ENCODE data around the gene RICTOR.
"Not testable (repeated sequence)": the region's sequence is repeated elsewhere in the genome, so short reads cannot be mapped to it uniquely, and the experiment has no call there.

The RICTOR gene

GRCh38 chr5:39015743-39016586 lies 58.2 kb downstream of the RICTOR start:
- no peak overlapping the region for H3K4me3 ChIP-seq (replicated peaks; ENCODE audit: low read depth, low read length)
- TF ChIP-seq CTCF (IDR thresholded peaks at IDR 0.05; ENCODE audit: low read length, missing control alignments): no peak
- DNase-seq (ENCODE audit: low read depth): peak; percentile 56

- H3K4me3 ChIP-seq (replicated peaks; ENCODE audit: low read depth, low read length): no peak overlapping the region
- TF ChIP-seq CTCF (IDR thresholded peaks at IDR 0.05; ENCODE audit: low read length, missing control alignments): no peak
- DNase-seq (ENCODE audit: low read depth): peak; percentile 89
Measured at GRCh38 chr5:39014561-39014960, 59.6 kb downstream of the RICTOR start.

GRCh38 chr5:39013938-39014337 lies 60.3 kb downstream of the RICTOR start:
- peak; percentile 41 for DNase-seq (ENCODE audit: low read depth)
- no peak for TF ChIP-seq CTCF (IDR thresholded peaks at IDR 0.05; ENCODE audit: low read length, missing control alignments)
- H3K4me3 ChIP-seq (replicated peaks; ENCODE audit: low read depth, low read length): no peak overlapping the region

GRCh38 chr5:39010958-39011357 lies 63.2 kb downstream of the RICTOR start:
- not testable (repeated sequence) for H3K4me3 ChIP-seq (replicated peaks; ENCODE audit: low read depth, low read length); DNase-seq (ENCODE audit: low read depth)

- H3K4me3 ChIP-seq (replicated peaks; ENCODE audit: low read depth, low read length): no peak overlapping the region
- no peak for TF ChIP-seq CTCF (IDR thresholded peaks at IDR 0.05; ENCODE audit: low read length, missing control alignments)
- DNase-seq (ENCODE audit: low read depth): no peak
Measured at GRCh38 chr5:39009981-39010380, 64.2 kb downstream of the RICTOR start.

- DNase-seq (ENCODE audit: low read depth): no peak
- no peak for TF ChIP-seq CTCF (IDR thresholded peaks at IDR 0.05; ENCODE audit: low read length, missing control alignments)
- H3K4me3 ChIP-seq (replicated peaks; ENCODE audit: low read depth, low read length): no peak overlapping the region
Measured at GRCh38 chr5:39009280-39009679, 64.9 kb downstream of the RICTOR start.

GRCh38 chr5:39006650-39007049 lies 67.5 kb downstream of the RICTOR start:
- TF ChIP-seq CTCF (IDR thresholded peaks at IDR 0.05; ENCODE audit: low read length, missing control alignments): no peak
- DNase-seq (ENCODE audit: low read depth): no peak
- no peak overlapping the region for H3K4me3 ChIP-seq (replicated peaks; ENCODE audit: low read depth, low read length)

All from fibroblast of pulmonary artery (primary cell).